ENCODE data around the gene SENP6.

GRCh38 chr6:75590370-75590769, 11.3 kb upstream of the SENP6 start:
- TF ChIP-seq CTCF (IDR thresholded peaks at IDR 0.05) (no peak), EZH2 (IDR thresholded peaks at IDR 0.05; ENCODE audit: borderline replicate concordance, insufficient read depth, low read depth, low read length, poor library complexity, severe bottlenecking) (no peak)

All from B cell (primary cell).